Measurements from ENCODE around the gene PLXNA4.
"Not testable (repeated sequence)": the region's sequence is repeated elsewhere in the genome, so short reads cannot be mapped to it uniquely, and the experiment has no call there.

PLXNA4 gene

GRCh38 chr7:132609222-132609621 is 33.0 kb upstream of the PLXNA4 start:
- Histone ChIP-seq H3K4me1 (ENCODE audit: control insufficient read depth, insufficient read depth, low read length) (peaks cover under 1% of the 10 kb centered on the region), H3K4me3 (ENCODE audit: low read depth, low read length) (no peak overlapping the region), H3K9ac (ENCODE audit: low read depth, low read length) (no peak overlapping the region), H3K27me3 (ENCODE audit: control insufficient read depth, insufficient read depth, low read length) (peaks cover 7% of the 10 kb centered on the region), H3K9me3 (ENCODE audit: control insufficient read depth, insufficient read depth, low read length) (no peaks in the 10 kb centered on the region), H3K36me3 (ENCODE audit: control insufficient read depth, insufficient read depth, low read length) (no peaks in the 10 kb centered on the region)

GRCh38 chr7:132608523-132608922 is 32.3 kb upstream of the PLXNA4 start:
- no peaks in the 10 kb centered on the region for H3K9me3 ChIP-seq (ENCODE audit: control insufficient read depth, insufficient read depth, low read length)
- H3K4me1 ChIP-seq (ENCODE audit: control insufficient read depth, insufficient read depth, low read length), result no peaks in the 10 kb centered on the region
- no peaks in the 10 kb centered on the region for H3K36me3 ChIP-seq (ENCODE audit: control insufficient read depth, insufficient read depth, low read length)
- no peak overlapping the region for H3K4me3 ChIP-seq (ENCODE audit: low read depth, low read length)
- no peak overlapping the region for H3K9ac ChIP-seq (ENCODE audit: low read depth, low read length)
- H3K27me3 ChIP-seq (ENCODE audit: control insufficient read depth, insufficient read depth, low read length), result peaks cover 4% of the 10 kb centered on the region

GRCh38 chr7:132607656-132608055 is 31.4 kb upstream of the PLXNA4 start:
- Histone ChIP-seq H3K4me1 (ENCODE audit: control insufficient read depth, insufficient read depth, low read length) (no peaks in the 10 kb centered on the region), H3K36me3 (ENCODE audit: control insufficient read depth, insufficient read depth, low read length) (no peaks in the 10 kb centered on the region), H3K9ac (ENCODE audit: low read depth, low read length) (no peak overlapping the region), H3K27me3 (ENCODE audit: control insufficient read depth, insufficient read depth, low read length) (peaks cover 2% of the 10 kb centered on the region), H3K4me3 (ENCODE audit: low read depth, low read length) (no peak overlapping the region), H3K9me3 (ENCODE audit: control insufficient read depth, insufficient read depth, low read length) (no peaks in the 10 kb centered on the region)

- Histone ChIP-seq H3K4me3 (ENCODE audit: low read depth, low read length) (no peak overlapping the region), H3K27me3 (ENCODE audit: control insufficient read depth, insufficient read depth, low read length) (no peaks in the 10 kb centered on the region), H3K9ac (ENCODE audit: low read depth, low read length) (no peak overlapping the region)
Measured at GRCh38 chr7:132604121-132604520, 27.9 kb upstream of the PLXNA4 start.

GRCh38 chr7:132603220-132603833 is 27.1 kb upstream of the PLXNA4 start:
- H3K27me3 ChIP-seq (ENCODE audit: control insufficient read depth, insufficient read depth, low read length), result no peaks in the 10 kb centered on the region

More at GRCh38 chr7:132604121-132604520, 27.9 kb upstream of the PLXNA4 start:
- H3K4me1 ChIP-seq (ENCODE audit: control insufficient read depth, insufficient read depth, low read length), result no peaks in the 10 kb centered on the region
- H3K9me3 ChIP-seq (ENCODE audit: control insufficient read depth, insufficient read depth, low read length), result no peaks in the 10 kb centered on the region
- H3K36me3 ChIP-seq (ENCODE audit: control insufficient read depth, insufficient read depth, low read length), result no peaks in the 10 kb centered on the region

GRCh38 chr7:132601783-132602182 is 25.5 kb upstream of the PLXNA4 start:
- Histone ChIP-seq H3K4me1 (ENCODE audit: control insufficient read depth, insufficient read depth, low read length) (no peaks in the 10 kb centered on the region), H3K9me3 (ENCODE audit: control insufficient read depth, insufficient read depth, low read length) (no peaks in the 10 kb centered on the region), H3K4me3 (ENCODE audit: low read depth, low read length) (no peak overlapping the region), H3K9ac (ENCODE audit: low read depth, low read length) (no peak overlapping the region), H3K36me3 (ENCODE audit: control insufficient read depth, insufficient read depth, low read length) (no peaks in the 10 kb centered on the region), H3K27me3 (ENCODE audit: control insufficient read depth, insufficient read depth, low read length) (no peaks in the 10 kb centered on the region)

More at GRCh38 chr7:132603220-132603833, 27.1 kb upstream of the PLXNA4 start:
- Histone ChIP-seq H3K9ac (ENCODE audit: low read depth, low read length) (no peak overlapping the region), H3K36me3 (ENCODE audit: control insufficient read depth, insufficient read depth, low read length) (no peaks in the 10 kb centered on the region), H3K9me3 (ENCODE audit: control insufficient read depth, insufficient read depth, low read length) (no peaks in the 10 kb centered on the region), H3K4me3 (ENCODE audit: low read depth, low read length) (no peak overlapping the region), H3K4me1 (ENCODE audit: control insufficient read depth, insufficient read depth, low read length) (no peaks in the 10 kb centered on the region)

- Histone ChIP-seq H3K27me3 (ENCODE audit: control insufficient read depth, insufficient read depth, low read length) (no peaks in the 10 kb centered on the region), H3K9ac (ENCODE audit: low read depth, low read length) (no peak overlapping the region), H3K9me3 (ENCODE audit: control insufficient read depth, insufficient read depth, low read length) (no peaks in the 10 kb centered on the region), H3K4me3 (ENCODE audit: low read depth, low read length) (no peak overlapping the region), H3K36me3 (ENCODE audit: control insufficient read depth, insufficient read depth, low read length) (no peaks in the 10 kb centered on the region), H3K4me1 (ENCODE audit: control insufficient read depth, insufficient read depth, low read length) (no peaks in the 10 kb centered on the region)
Measured at GRCh38 chr7:132596588-132596987, 20.3 kb upstream of the PLXNA4 start.

GRCh38 chr7:132594741-132595140 is 18.5 kb upstream of the PLXNA4 start:
- H3K36me3 ChIP-seq (ENCODE audit: control insufficient read depth, insufficient read depth, low read length); H3K4me1 ChIP-seq (ENCODE audit: control insufficient read depth, insufficient read depth, low read length); H3K9me3 ChIP-seq (ENCODE audit: control insufficient read depth, insufficient read depth, low read length); H3K4me3 ChIP-seq (ENCODE audit: low read depth, low read length); H3K27me3 ChIP-seq (ENCODE audit: control insufficient read depth, insufficient read depth, low read length); H3K9ac ChIP-seq (ENCODE audit: low read depth, low read length): not testable (repeated sequence)

GRCh38 chr7:132592936-132593335 is 16.7 kb upstream of the PLXNA4 start:
- H3K4me1 ChIP-seq (ENCODE audit: control insufficient read depth, insufficient read depth, low read length), result no peaks in the 10 kb centered on the region
- no peaks in the 10 kb centered on the region for H3K9me3 ChIP-seq (ENCODE audit: control insufficient read depth, insufficient read depth, low read length)
- no peaks in the 10 kb centered on the region for H3K27me3 ChIP-seq (ENCODE audit: control insufficient read depth, insufficient read depth, low read length)
- no peak overlapping the region for H3K9ac ChIP-seq (ENCODE audit: low read depth, low read length)
- H3K4me3 ChIP-seq (ENCODE audit: low read depth, low read length), result no peak overlapping the region
- H3K36me3 ChIP-seq (ENCODE audit: control insufficient read depth, insufficient read depth, low read length), result no peaks in the 10 kb centered on the region

- H3K4me1 ChIP-seq (ENCODE audit: control insufficient read depth, insufficient read depth, low read length), result no peaks in the 10 kb centered on the region
- H3K4me3 ChIP-seq (ENCODE audit: low read depth, low read length), result no peak overlapping the region
- H3K9ac ChIP-seq (ENCODE audit: low read depth, low read length), result no peak overlapping the region
- no peaks in the 10 kb centered on the region for H3K27me3 ChIP-seq (ENCODE audit: control insufficient read depth, insufficient read depth, low read length)
- H3K9me3 ChIP-seq (ENCODE audit: control insufficient read depth, insufficient read depth, low read length), result no peaks in the 10 kb centered on the region
- H3K36me3 ChIP-seq (ENCODE audit: control insufficient read depth, insufficient read depth, low read length), result no peaks in the 10 kb centered on the region
Measured at GRCh38 chr7:132592231-132592920, 16.1 kb upstream of the PLXNA4 start.

GRCh38 chr7:132590162-132590561 is 13.9 kb upstream of the PLXNA4 start:
- no peaks in the 10 kb centered on the region for H3K27me3 ChIP-seq (ENCODE audit: control insufficient read depth, insufficient read depth, low read length)
- H3K36me3 ChIP-seq (ENCODE audit: control insufficient read depth, insufficient read depth, low read length), result no peaks in the 10 kb centered on the region
- H3K9me3 ChIP-seq (ENCODE audit: control insufficient read depth, insufficient read depth, low read length), result no peaks in the 10 kb centered on the region
- H3K9ac ChIP-seq (ENCODE audit: low read depth, low read length), result no peak overlapping the region
- no peak overlapping the region for H3K4me3 ChIP-seq (ENCODE audit: low read depth, low read length)
- no peaks in the 10 kb centered on the region for H3K4me1 ChIP-seq (ENCODE audit: control insufficient read depth, insufficient read depth, low read length)

GRCh38 chr7:132588596-132588995 is 12.3 kb upstream of the PLXNA4 start:
- Histone ChIP-seq H3K4me1 (ENCODE audit: control insufficient read depth, insufficient read depth, low read length) (no peaks in the 10 kb centered on the region), H3K36me3 (ENCODE audit: control insufficient read depth, insufficient read depth, low read length) (no peaks in the 10 kb centered on the region), H3K27me3 (ENCODE audit: control insufficient read depth, insufficient read depth, low read length) (no peaks in the 10 kb centered on the region), H3K9me3 (ENCODE audit: control insufficient read depth, insufficient read depth, low read length) (no peaks in the 10 kb centered on the region), H3K9ac (ENCODE audit: low read depth, low read length) (no peak overlapping the region), H3K4me3 (ENCODE audit: low read depth, low read length) (no peak overlapping the region)
